HEK293 (cell line): ENCODE measurements around the gene P2RY2.

Experiments used
- CTCF ChIA-PET: fragments of 350-600 bp; formaldehyde crosslinking; extraction: SDS; loops from one replicate; lab custom pipeline; 2021; ENCODE audit warnings: antibody characterized with exemption; lab: Yijun Ruan, JAX
- POLR2A ChIA-PET: fragments of 300-600 bp; formaldehyde crosslinking; extraction: SDS; loops from one replicate; lab custom pipeline; 2020; ENCODE audit warnings: antibody characterized with exemption, inconsistent platforms; lab: Yijun Ruan, JAX
- H3K27ac ChIP-seq: fragments of 200-500 bp; sonication (Bioruptor generic); 2 replicates; pipeline ENCODE4 v1.5.1; 2014; ENCODE audit warnings: low read depth, low read length, control low read depth, inconsistent platforms; ENCODE audit errors: extremely low read depth
- H3K36me3 ChIP-seq, 2 experiments: fragments of 200-500 bp in 1 of 2; sonication (Bioruptor generic) in 1 of 2; 1 replicate in 1 of 2; 2 replicates in 1 of 2; pipeline ENCODE4 v1.5.1; 2014 to 2017; ENCODE audit warnings: inconsistent platforms in 2 of 2, low read length in 2 of 2; ENCODE audit not compliant: control insufficient read depth in 2 of 2, insufficient read depth in 1 of 2
- H3K4me1 ChIP-seq: fragments of 200-500 bp; sonication (Bioruptor generic); 2 replicates; pipeline ENCODE4 v1.5.1; 2014; ENCODE audit warnings: mild to moderate bottlenecking, low read length, inconsistent platforms; ENCODE audit not compliant: control insufficient read depth, insufficient read depth
- H3K4me3 ChIP-seq: 2 replicates; pipeline ENCODE4 v1.5.1; 2011; ENCODE audit warnings: low read depth, mild to moderate bottlenecking, control low read depth, low read length, moderate library complexity
- H3K9me3 ChIP-seq: fragments of 200-500 bp; sonication (Bioruptor generic); 2 replicates; pipeline ENCODE4 v1.5.1; 2014; ENCODE audit warnings: low read depth, low read length, inconsistent platforms; ENCODE audit not compliant: control insufficient read depth, insufficient read depth
- BCL11A ChIP-seq: fragments of 450-650 bp; formaldehyde crosslinking; IDR thresholded peaks from 2 replicates; pipeline ENCODE4 v1.5.1; 2016; ENCODE audit warnings: low read depth, missing biosample characterization, missing genetic modification characterization
- GLIS1 ChIP-seq: fragments of 450-650 bp; formaldehyde crosslinking; IDR thresholded peaks from 2 replicates; pipeline ENCODE4 v1.5.1; 2016; ENCODE audit warnings: missing biosample characterization, missing genetic modification characterization
- SCRT2 ChIP-seq: fragments of 450-650 bp; formaldehyde crosslinking; IDR thresholded peaks from 2 replicates; pipeline ENCODE4 v1.5.1; 2016; ENCODE audit warnings: missing biosample characterization, missing genetic modification characterization
- WT1 ChIP-seq: fragments of 450-650 bp; formaldehyde crosslinking; IDR thresholded peaks from 2 replicates; pipeline ENCODE4 v1.5.1; 2016; ENCODE audit warnings: missing biosample characterization, missing genetic modification characterization
- ZBTB6 ChIP-seq: fragments of 450-650 bp; formaldehyde crosslinking; IDR thresholded peaks from 2 replicates; pipeline ENCODE4 v1.5.1; 2017; ENCODE audit warnings: missing biosample characterization, missing genetic modification characterization
- ZNF366 ChIP-seq: fragments of 450-650 bp; formaldehyde crosslinking; conservative IDR thresholded peaks from 2 replicates; pipeline ENCODE4 v1.5.1; 2016; ENCODE audit warnings: missing biosample characterization, missing genetic modification characterization
- ZNF488 ChIP-seq: fragments of 450-650 bp; formaldehyde crosslinking; IDR thresholded peaks from 2 replicates; pipeline ENCODE4 v1.5.1; 2016; ENCODE audit warnings: missing biosample characterization, missing genetic modification characterization
- ZNF514 ChIP-seq: fragments of 450-650 bp; formaldehyde crosslinking; IDR thresholded peaks from 2 replicates; pipeline ENCODE4 v1.5.1; 2016; ENCODE audit warnings: missing biosample characterization, missing genetic modification characterization
- ZNF560 ChIP-seq: fragments of 450-650 bp; formaldehyde crosslinking; IDR thresholded peaks from 2 replicates; pipeline ENCODE4 v1.5.1; 2017; ENCODE audit warnings: missing biosample characterization, missing genetic modification characterization, borderline replicate concordance
- ZNF626 ChIP-seq: fragments of 450-650 bp; sonication (Bioruptor Pico); formaldehyde crosslinking; IDR thresholded peaks from 2 replicates; pipeline ENCODE4 v1.5.1; 2018; ENCODE audit warnings: missing biosample characterization, missing genetic modification characterization, inconsistent platforms
- ZNF768 ChIP-seq: fragments of 450-650 bp; formaldehyde crosslinking; IDR thresholded peaks from 2 replicates; pipeline ENCODE4 v1.5.1; 2018; ENCODE audit warnings: missing biosample characterization, mild to moderate bottlenecking, missing genetic modification characterization
- ZNF777 ChIP-seq: fragments of 450-650 bp; formaldehyde crosslinking; IDR thresholded peaks from 2 replicates; pipeline ENCODE4 v1.5.1; 2017; ENCODE audit warnings: missing biosample characterization, missing genetic modification characterization, borderline replicate concordance
- TF ChIP-seq, protein P1 (sequence below): fragments of 450-650 bp; formaldehyde crosslinking; IDR thresholded peaks from 2 replicates; pipeline ENCODE4 v1.5.1; 2016; ENCODE audit warnings: missing biosample characterization, missing genetic modification characterization
- TF ChIP-seq, protein P2 (sequence below): fragments of 450-650 bp; formaldehyde crosslinking; IDR thresholded peaks from 2 replicates; pipeline ENCODE4 v1.5.1; 2017; ENCODE audit warnings: missing biosample characterization, missing genetic modification characterization

Gene P2RY2

GRCh38 chr11:73223998-73224730 is 6.1 kb downstream of the P2RY2 start:
- ChIA-PET POLR2A (no interaction called here), CTCF (interaction anchor here (0.8 to 2.0 kb wide), 3 partner anchors 11 to 127 kb away, joined by 3 to 5 read pairs (median 3); no protein-coding TSS in a partner anchor)
- no peaks in the 10 kb centered on the region for H3K4me1 ChIP-seq
- H3K27ac ChIP-seq, result no peak overlapping the region
- TF ChIP-seq BCL11A (tag by site-specific recombination), result no peak
- no peak for TF ChIP-seq ZNF514 (tag by site-specific recombination)
- no peak for TF ChIP-seq ZBTB6 (tag by site-specific recombination)
- no peak for TF ChIP-seq ZNF366 (tag by site-specific recombination)
- TF ChIP-seq ZNF626 (tag by site-specific recombination), result no peak
- H3K36me3 ChIP-seq, result no peaks in the 10 kb centered on the region
- H3K4me3 ChIP-seq, result no peak overlapping the region
- no peaks in the 10 kb centered on the region for H3K9me3 ChIP-seq

GRCh38 chr11:73225001-73225686 is 7.1 kb downstream of the P2RY2 start:
- ChIA-PET CTCF (interaction anchor here (0.6 to 2.0 kb wide), 4 partner anchors 10 to 639 kb away, joined by 3 to 5 read pairs (median 4); no protein-coding TSS in a partner anchor), POLR2A (no interaction called here)
- Histone ChIP-seq H3K4me3 (no peak overlapping the region), H3K9me3 (no peaks in the 10 kb centered on the region), H3K36me3 (no peaks in the 10 kb centered on the region), H3K4me1 (no peaks in the 10 kb centered on the region), H3K27ac (no peak overlapping the region)
- TF ChIP-seq ZNF768 (tag by site-specific recombination) (no peak), GLIS1 (tag by site-specific recombination) (peak; percentile 17; the same call in 1 of the 2 replicates), ZNF777 (tag by site-specific recombination) (no peak)

GRCh38 chr11:73225851-73226250 is 7.8 kb downstream of the P2RY2 start:
- no peaks in the 10 kb centered on the region for H3K9me3 ChIP-seq
- H3K4me3 ChIP-seq, result no peak overlapping the region
- no peak for TF ChIP-seq WT1 (tag by site-specific recombination)
- TF ChIP-seq, protein P1, sequence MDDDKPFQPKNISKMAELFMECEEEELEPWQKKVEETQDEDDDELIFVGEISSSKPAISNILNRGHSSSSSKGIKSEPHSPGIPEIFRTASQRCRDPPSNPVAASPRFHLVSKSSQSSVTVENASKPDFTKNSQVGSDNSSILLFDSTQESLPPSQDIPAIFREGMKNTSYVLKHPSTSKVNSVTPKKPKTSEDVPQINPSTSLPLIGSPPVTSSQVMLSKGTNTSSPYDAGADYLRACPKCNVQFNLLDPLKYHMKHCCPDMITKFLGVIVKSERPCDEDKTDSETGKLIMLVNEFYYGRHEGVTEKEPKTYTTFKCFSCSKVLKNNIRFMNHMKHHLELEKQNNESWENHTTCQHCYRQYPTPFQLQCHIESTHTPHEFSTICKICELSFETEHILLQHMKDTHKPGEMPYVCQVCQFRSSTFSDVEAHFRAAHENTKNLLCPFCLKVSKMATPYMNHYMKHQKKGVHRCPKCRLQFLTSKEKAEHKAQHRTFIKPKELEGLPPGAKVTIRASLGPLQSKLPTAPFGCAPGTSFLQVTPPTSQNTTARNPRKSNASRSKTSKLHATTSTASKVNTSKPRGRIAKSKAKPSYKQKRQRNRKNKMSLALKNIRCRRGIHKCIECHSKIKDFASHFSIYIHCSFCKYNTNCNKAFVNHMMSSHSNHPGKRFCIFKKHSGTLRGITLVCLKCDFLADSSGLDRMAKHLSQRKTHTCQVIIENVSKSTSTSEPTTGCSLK (tag by site-specific recombination), result no peak
- TF ChIP-seq ZNF560 (tag by site-specific recombination), result no peak
- TF ChIP-seq, protein P2, sequence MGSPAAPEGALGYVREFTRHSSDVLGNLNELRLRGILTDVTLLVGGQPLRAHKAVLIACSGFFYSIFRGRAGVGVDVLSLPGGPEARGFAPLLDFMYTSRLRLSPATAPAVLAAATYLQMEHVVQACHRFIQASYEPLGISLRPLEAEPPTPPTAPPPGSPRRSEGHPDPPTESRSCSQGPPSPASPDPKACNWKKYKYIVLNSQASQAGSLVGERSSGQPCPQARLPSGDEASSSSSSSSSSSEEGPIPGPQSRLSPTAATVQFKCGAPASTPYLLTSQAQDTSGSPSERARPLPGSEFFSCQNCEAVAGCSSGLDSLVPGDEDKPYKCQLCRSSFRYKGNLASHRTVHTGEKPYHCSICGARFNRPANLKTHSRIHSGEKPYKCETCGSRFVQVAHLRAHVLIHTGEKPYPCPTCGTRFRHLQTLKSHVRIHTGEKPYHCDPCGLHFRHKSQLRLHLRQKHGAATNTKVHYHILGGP (tag by site-specific recombination), result no peak
- no peak for TF ChIP-seq ZNF488 (tag by site-specific recombination)
- 0 out of 2 replicates have a peak, but pooled peaks have one; percentile 36 for TF ChIP-seq SCRT2 (tag by site-specific recombination)
- TF ChIP-seq, all 188 proteins: peak for 1
- H3K27ac ChIP-seq, result no peak overlapping the region
- POLR2A ChIA-PET, result no interaction called here
- no peaks in the 10 kb centered on the region for H3K36me3 ChIP-seq
- CTCF ChIA-PET, result interaction anchor here (0.6 to 2.0 kb wide), 3 partner anchors 10 to 433 kb away, joined by 3 to 5 read pairs (median 4); no protein-coding TSS in a partner anchor
- H3K4me1 ChIP-seq, result no peaks in the 10 kb centered on the region
